A673 (cell line): ENCODE data around the gene IL17REL.

Experiments used
- CTCF ChIP-seq: fragments of 300-800, 200-600 bp; sonication (generic); conservative IDR thresholded peaks from 2 replicates; pipeline ENCODE4 v1.5.1; 2017; ENCODE audit warnings: low read depth, mild to moderate bottlenecking, antibody characterized with exemption, low read length, moderate library complexity, mixed read lengths
- EZH2 ChIP-seq: fragments of 200-600 bp; sonication (generic); IDR thresholded peaks from 2 replicates; pipeline ENCODE4 v1.6.1; 2017; ENCODE audit warnings: borderline replicate concordance, low read depth, mild to moderate bottlenecking, mixed read lengths, antibody characterized with exemption, low read length; ENCODE audit not compliant: poor library complexity, severe bottlenecking

GRCh38 chr22:49958931-49959781 lies 53.4 kb downstream of the IL17REL start:
- TF ChIP-seq CTCF (no peak), EZH2 (no peak)
